ENCODE data around the gene RNU1-3.

DNA sequence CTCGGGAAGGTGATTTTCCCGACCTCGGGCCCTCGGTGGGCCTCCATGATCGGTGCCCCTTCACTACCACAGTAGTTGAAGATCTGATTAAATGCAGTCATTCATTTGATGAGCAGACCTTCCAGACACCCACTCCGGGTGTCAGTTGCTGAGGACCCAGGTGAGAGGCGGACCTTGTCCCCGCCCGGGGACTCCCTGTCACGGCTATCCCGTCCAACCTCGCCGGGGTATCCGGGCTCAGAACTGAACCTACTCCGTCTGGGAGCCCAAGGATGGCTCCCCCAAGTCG is 22.6 kb downstream of the RNU1-3 start:
- TF ChIP-seq, protein P1, sequence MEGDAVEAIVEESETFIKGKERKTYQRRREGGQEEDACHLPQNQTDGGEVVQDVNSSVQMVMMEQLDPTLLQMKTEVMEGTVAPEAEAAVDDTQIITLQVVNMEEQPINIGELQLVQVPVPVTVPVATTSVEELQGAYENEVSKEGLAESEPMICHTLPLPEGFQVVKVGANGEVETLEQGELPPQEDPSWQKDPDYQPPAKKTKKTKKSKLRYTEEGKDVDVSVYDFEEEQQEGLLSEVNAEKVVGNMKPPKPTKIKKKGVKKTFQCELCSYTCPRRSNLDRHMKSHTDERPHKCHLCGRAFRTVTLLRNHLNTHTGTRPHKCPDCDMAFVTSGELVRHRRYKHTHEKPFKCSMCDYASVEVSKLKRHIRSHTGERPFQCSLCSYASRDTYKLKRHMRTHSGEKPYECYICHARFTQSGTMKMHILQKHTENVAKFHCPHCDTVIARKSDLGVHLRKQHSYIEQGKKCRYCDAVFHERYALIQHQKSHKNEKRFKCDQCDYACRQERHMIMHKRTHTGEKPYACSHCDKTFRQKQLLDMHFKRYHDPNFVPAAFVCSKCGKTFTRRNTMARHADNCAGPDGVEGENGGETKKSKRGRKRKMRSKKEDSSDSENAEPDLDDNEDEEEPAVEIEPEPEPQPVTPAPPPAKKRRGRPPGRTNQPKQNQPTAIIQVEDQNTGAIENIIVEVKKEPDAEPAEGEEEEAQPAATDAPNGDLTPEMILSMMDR (IDR thresholded peaks at IDR 0.05) = no peak
- no peak for TF ChIP-seq POLR2A (IDR thresholded peaks at IDR 0.05)

All from esophagus squamous epithelium (tissue), 4 donors.